ENCODE results near the gene ZNF280B.

DNA sequence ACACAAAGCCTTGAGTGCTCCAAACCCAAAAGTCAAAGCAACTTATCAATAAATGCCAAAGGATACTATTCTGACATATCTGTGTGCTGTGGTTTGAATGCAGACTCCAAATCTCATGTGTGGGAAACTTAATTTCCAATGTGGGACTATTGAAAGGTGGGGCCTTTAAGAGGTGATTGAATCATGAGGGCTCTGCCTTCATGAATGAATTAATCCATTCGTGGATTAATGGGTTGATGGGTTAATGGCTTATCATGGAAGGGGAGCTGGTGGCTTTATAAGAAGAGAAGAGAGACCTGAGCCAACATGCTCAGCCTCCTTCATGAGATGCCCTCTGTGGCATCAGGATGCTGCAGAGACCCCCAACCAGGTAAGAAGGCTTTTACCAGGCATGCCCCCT, 28.4 kb upstream of the ZNF280B start:
- TF ChIP-seq POLR2A (IDR thresholded peaks at IDR 0.05): no peak
- TF ChIP-seq, protein P1, sequence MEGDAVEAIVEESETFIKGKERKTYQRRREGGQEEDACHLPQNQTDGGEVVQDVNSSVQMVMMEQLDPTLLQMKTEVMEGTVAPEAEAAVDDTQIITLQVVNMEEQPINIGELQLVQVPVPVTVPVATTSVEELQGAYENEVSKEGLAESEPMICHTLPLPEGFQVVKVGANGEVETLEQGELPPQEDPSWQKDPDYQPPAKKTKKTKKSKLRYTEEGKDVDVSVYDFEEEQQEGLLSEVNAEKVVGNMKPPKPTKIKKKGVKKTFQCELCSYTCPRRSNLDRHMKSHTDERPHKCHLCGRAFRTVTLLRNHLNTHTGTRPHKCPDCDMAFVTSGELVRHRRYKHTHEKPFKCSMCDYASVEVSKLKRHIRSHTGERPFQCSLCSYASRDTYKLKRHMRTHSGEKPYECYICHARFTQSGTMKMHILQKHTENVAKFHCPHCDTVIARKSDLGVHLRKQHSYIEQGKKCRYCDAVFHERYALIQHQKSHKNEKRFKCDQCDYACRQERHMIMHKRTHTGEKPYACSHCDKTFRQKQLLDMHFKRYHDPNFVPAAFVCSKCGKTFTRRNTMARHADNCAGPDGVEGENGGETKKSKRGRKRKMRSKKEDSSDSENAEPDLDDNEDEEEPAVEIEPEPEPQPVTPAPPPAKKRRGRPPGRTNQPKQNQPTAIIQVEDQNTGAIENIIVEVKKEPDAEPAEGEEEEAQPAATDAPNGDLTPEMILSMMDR (IDR thresholded peaks at IDR 0.05 in 8 of 11, conservative IDR thresholded peaks at IDR 0.05 in 3 of 11): no peak

Data from spleen (tissue), 7 donors.